ENCODE results near the gene VAT1. TPM values are rescaled to one million over a fixed set of nuclear protein-coding genes. Genes with fewer than 3 reads are reported as not detected.

The VAT1 gene
- total RNA-seq, 1 experiment from 2014 or later = 262 TPM

DNA sequence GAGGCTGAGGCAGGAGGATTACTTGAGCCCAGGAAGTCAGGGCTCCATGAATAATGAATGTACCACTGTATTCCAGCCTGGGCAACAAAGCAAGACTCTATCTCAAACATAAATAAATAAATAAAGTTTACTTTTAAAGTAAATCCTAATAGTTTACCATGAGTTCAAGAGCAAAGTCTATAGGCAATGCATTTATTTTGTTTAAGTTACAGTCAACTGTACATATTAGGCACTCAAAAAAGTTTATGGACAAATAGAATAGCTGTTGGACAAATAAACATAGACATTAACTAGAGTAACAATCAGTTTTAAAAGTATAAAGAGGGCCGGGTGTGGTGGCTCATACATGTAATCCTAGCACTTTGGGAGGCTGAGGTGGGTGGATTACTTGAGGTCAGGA, 54.3 kb downstream of the VAT1 start:
- no peak overlapping the region for H3K9ac ChIP-seq (ENCODE audit: extremely low read depth, insufficient read length, low read length)
- no peak overlapping the region for H2BK15ac ChIP-seq (ENCODE audit: low read depth, low read length)
- TF ChIP-seq, protein P1, sequence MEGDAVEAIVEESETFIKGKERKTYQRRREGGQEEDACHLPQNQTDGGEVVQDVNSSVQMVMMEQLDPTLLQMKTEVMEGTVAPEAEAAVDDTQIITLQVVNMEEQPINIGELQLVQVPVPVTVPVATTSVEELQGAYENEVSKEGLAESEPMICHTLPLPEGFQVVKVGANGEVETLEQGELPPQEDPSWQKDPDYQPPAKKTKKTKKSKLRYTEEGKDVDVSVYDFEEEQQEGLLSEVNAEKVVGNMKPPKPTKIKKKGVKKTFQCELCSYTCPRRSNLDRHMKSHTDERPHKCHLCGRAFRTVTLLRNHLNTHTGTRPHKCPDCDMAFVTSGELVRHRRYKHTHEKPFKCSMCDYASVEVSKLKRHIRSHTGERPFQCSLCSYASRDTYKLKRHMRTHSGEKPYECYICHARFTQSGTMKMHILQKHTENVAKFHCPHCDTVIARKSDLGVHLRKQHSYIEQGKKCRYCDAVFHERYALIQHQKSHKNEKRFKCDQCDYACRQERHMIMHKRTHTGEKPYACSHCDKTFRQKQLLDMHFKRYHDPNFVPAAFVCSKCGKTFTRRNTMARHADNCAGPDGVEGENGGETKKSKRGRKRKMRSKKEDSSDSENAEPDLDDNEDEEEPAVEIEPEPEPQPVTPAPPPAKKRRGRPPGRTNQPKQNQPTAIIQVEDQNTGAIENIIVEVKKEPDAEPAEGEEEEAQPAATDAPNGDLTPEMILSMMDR (conservative IDR thresholded peaks at IDR 0.05) = no peak
- H3K79me2 ChIP-seq (ENCODE audit: insufficient read depth, low read length) = 0 out of 2 replicates have a peak, but pooled peaks cover 2% of the 10 kb centered on the region
- no peak overlapping the region for H4K91ac ChIP-seq (ENCODE audit: insufficient read length, low read depth, low read length)
- H3K23ac ChIP-seq (ENCODE audit: insufficient read length, low read depth, low read length) = no peak overlapping the region
- H3K14ac ChIP-seq (ENCODE audit: insufficient read depth, low read length) = no peak overlapping the region
- no peak overlapping the region for H3T11ph ChIP-seq (ENCODE audit: low read length)
- WGBS (ENCODE audit: extremely low coverage, insufficient read length, low lambda C conversion rate) = no CpG with 5 or more reads among the region's 1 CpG
- no peak overlapping the region for H2AFZ ChIP-seq (ENCODE audit: low read length)
- H3K4me1 ChIP-seq (ENCODE audit: insufficient read depth, low read length) = no peaks in the 10 kb centered on the region
- no peak overlapping the region for H3K18ac ChIP-seq (ENCODE audit: insufficient read length, low read depth, low read length)
- H3K9me3 ChIP-seq (ENCODE audit: control insufficient read depth, low read depth, low read length) = no peaks in the 10 kb centered on the region
- H3K79me1 ChIP-seq (ENCODE audit: insufficient read depth, low read depth, low read length, poor library complexity, severe bottlenecking) = no peaks in the 10 kb centered on the region
- H3K9me3 Mint-ChIP-seq = 0 out of 5 replicates have a peak, but pooled peaks cover 0 to 4% of the 10 kb centered on the region in 2 experiments
- H3K27ac Mint-ChIP-seq = no peak overlapping the region
- no peak overlapping the region for H3K27ac ChIP-seq (ENCODE audit: insufficient read length, low read depth, low read length)
- H4K5ac ChIP-seq (ENCODE audit: insufficient read length, low read depth, low read length) = no peak overlapping the region
- no peak for DNase-seq
- H3K4ac ChIP-seq (ENCODE audit: low read depth, low read length) = no peak overlapping the region
- H3K27me3 ChIP-seq (ENCODE audit: insufficient read depth, low read length) = no peaks in the 10 kb centered on the region
- no peak overlapping the region for H3K4me2 ChIP-seq (ENCODE audit: insufficient read depth, insufficient read length, low read length)
- peaks cover 5 to 10% of the 10 kb centered on the region in 2 experiments for H3K4me1 Mint-ChIP-seq
- H2BK120ac ChIP-seq (ENCODE audit: low read depth, low read length, poor library complexity, severe bottlenecking) = no peak overlapping the region
- H3K4me3 Mint-ChIP-seq = no peak overlapping the region
- H2BK12ac ChIP-seq (ENCODE audit: insufficient read length, low read depth, low read length) = no peak overlapping the region
- no peak overlapping the region for H2BK5ac ChIP-seq (ENCODE audit: insufficient read length, low read length)
- no peak overlapping the region for H3K56ac ChIP-seq (ENCODE audit: insufficient read length, low read depth, low read length)
- H3K23me2 ChIP-seq (ENCODE audit: insufficient read length, low read depth, low read length, poor library complexity, severe bottlenecking) = peaks cover 5% of the 10 kb centered on the region
- no peak overlapping the region for H2BK20ac ChIP-seq (ENCODE audit: low read depth, low read length, poor library complexity, severe bottlenecking)
- no peak overlapping the region for H2AK5ac ChIP-seq (ENCODE audit: insufficient read length, low read length)
- H4K8ac ChIP-seq (replicated peaks; ENCODE audit: insufficient read length, low read depth, low read length) = no peak overlapping the region
- H3K27me3 Mint-ChIP-seq (ENCODE audit: low read depth) = no peaks in the 10 kb centered on the region
- peaks cover 3 to 11% (median 6%) of the 10 kb centered on the region in 3 experiments; a peak in 6 of 7 replicates for H3K36me3 Mint-ChIP-seq (ENCODE audit: insufficient read depth in 1 of 3, low read depth in 3 of 3)
- H4K20me1 ChIP-seq (ENCODE audit: control insufficient read depth, insufficient read depth, insufficient read length) = no peaks in the 10 kb centered on the region

Other genes starting within 250 kb of the VAT1 start
- gene VPS25, start 248.9 kb downstream of the VAT1 start, total RNA-seq (2021) = 111 and 113 TPM in 2 replicates
- gene WNK4, start 241.8 kb downstream of the VAT1 start, total RNA-seq (2021) = 1.9 and 2.6 TPM in 2 replicates
- gene COA3, start 223.7 kb downstream of the VAT1 start, total RNA-seq (2021) = 74.2 and 76.9 TPM in 2 replicates
- gene CNTD1, start 223.5 kb downstream of the VAT1 start, total RNA-seq (2021) = not detected in 2 replicates
- 60.1 and 69.2 TPM in 2 replicates for gene BECN1, start 198.1 kb downstream of the VAT1 start, total RNA-seq (2021)
- gene PSME3, start 189.0 kb downstream of the VAT1 start, total RNA-seq (2021) = 205 and 222 TPM in 2 replicates
- 5.7 and 7.1 TPM in 2 replicates for gene AOC2, start 177.8 kb downstream of the VAT1 start, total RNA-seq (2021)
- gene AOC3, start 171.2 kb downstream of the VAT1 start, total RNA-seq (2021) = 2.6 and 2.8 TPM in 2 replicates
- gene G6PC1, start 121.6 kb downstream of the VAT1 start, total RNA-seq (2021) = not detected in 2 replicates
- 65.1 and 68.7 TPM in 2 replicates for gene AARSD1, start 57.9 kb downstream of the VAT1 start, total RNA-seq (2021)
- gene PTGES3L, start 42.3 kb downstream of the VAT1 start, total RNA-seq (2021) = 4.0 and 4.2 TPM in 2 replicates
- gene RUNDC1, start 41.8 kb downstream of the VAT1 start, total RNA-seq (2021) = 18.3 and 18.8 TPM in 2 replicates
- gene RPL27, start 24.0 kb downstream of the VAT1 start, total RNA-seq (2021) = 1,514 and 1,552 TPM in 2 replicates
- 3.1 and 4.2 TPM in 2 replicates for gene IFI35, start 15.6 kb downstream of the VAT1 start, total RNA-seq (2021)
- 47.8 and 50.7 TPM in 2 replicates for gene RND2, start 2.8 kb upstream of the VAT1 start, total RNA-seq (2021)
- gene BRCA1, start 103.0 kb upstream of the VAT1 start, total RNA-seq (2021) = 31.0 and 32.3 TPM in 2 replicates
- 34.2 and 34.6 TPM in 2 replicates for gene NBR1, start 148.8 kb upstream of the VAT1 start, total RNA-seq (2021)
- gene TMEM106A, start 189.5 kb upstream of the VAT1 start, total RNA-seq (2021) = 3.7 and 4.5 TPM in 2 replicates
- gene CCDC200, start 206.2 kb upstream of the VAT1 start, total RNA-seq (2021) = not detected in 2 replicates
- 6,078 and 6,186 TPM in 2 replicates for gene RNU2-1, start 211.6 kb upstream of the VAT1 start, total RNA-seq (2021)

Measured in H9 (cell line).